Neural progenitor cell (in vitro differentiated cells): Measurements from ENCODE around the gene LIN54. TPM values are rescaled to one million over a fixed set of nuclear protein-coding genes. Genes with fewer than 3 reads are reported as not detected.
A peak's percentile ranks its signal among the peaks of the same experiment; 100 is the strongest.

Source experiments
- DNase-seq: peaks from one replicate; pipeline ENCODE4 v3.0.0-alpha.2; 2016; ENCODE audit warnings: low spot score
- H2AFZ ChIP-seq: fragments of 200-600 bp; sonication (generic); replicated peaks from 2 replicates; pipeline ENCODE4 v1.6.1; 2016; ENCODE audit warnings: antibody characterized with exemption
- H3F3A ChIP-seq: fragments of 200-600 bp; sonication (generic); 2 replicates; pipeline ENCODE4 v1.6.1; 2016; ENCODE audit warnings: antibody characterized with exemption, low read depth
- H3K27ac ChIP-seq: fragments of 200-600 bp; sonication (generic); 2 replicates; pipeline ENCODE4 v1.5.1; 2016; ENCODE audit warnings: mild to moderate bottlenecking
- H3K27me3 ChIP-seq: fragments of 200-600 bp; sonication (generic); 2 replicates; pipeline ENCODE4 v1.6.1; 2016; ENCODE audit warnings: mild to moderate bottlenecking, moderate library complexity
- H3K36me3 ChIP-seq: fragments of 200-600 bp; sonication (generic); 2 replicates; pipeline ENCODE4 v1.5.1; 2016
- H3K4me1 ChIP-seq: fragments of 200-600 bp; sonication (generic); 2 replicates; pipeline ENCODE4 v1.6.1; 2016; ENCODE audit warnings: mixed run types
- H3K4me2 ChIP-seq: fragments of 200-600 bp; sonication (generic); 2 replicates; pipeline ENCODE4 v1.6.1; 2016
- H3K4me3 ChIP-seq: fragments of 200-600 bp; sonication (generic); 2 replicates; pipeline ENCODE4 v1.5.1; 2016
- H3K79me2 ChIP-seq: fragments of 200-600 bp; sonication (generic); 2 replicates; pipeline ENCODE4 v1.6.1; 2016; ENCODE audit warnings: low read depth
- H3K9ac ChIP-seq: fragments of 200-600 bp; sonication (generic); 2 replicates; pipeline ENCODE4 v1.6.1; 2016
- H3K9me3 ChIP-seq: fragments of 200-600 bp; sonication (generic); 2 replicates; pipeline ENCODE4 v1.5.1; 2016; ENCODE audit warnings: low read depth
- H4K20me1 ChIP-seq: fragments of 200-600 bp; sonication (generic); 2 replicates; pipeline ENCODE4 v1.6.1; 2016; ENCODE audit warnings: low read depth
- H3K27ac Mint-ChIP-seq: 3 replicates; pipeline ENCODE4 v1.8.0; 2021; ENCODE audit warnings: mixed read lengths
- H3K27me3 Mint-ChIP-seq: 2 replicates; pipeline ENCODE4 v1.8.0; 2022; ENCODE audit warnings: low read depth, mild to moderate bottlenecking, inconsistent platforms, moderate library complexity, mixed read lengths; ENCODE audit not compliant: insufficient read depth
- H3K36me3 Mint-ChIP-seq: 3 replicates; pipeline ENCODE4 v1.8.0; 2021; ENCODE audit warnings: mixed read lengths
- H3K4me1 Mint-ChIP-seq: 3 replicates; pipeline ENCODE4 v1.8.0; 2021; ENCODE audit warnings: mixed read lengths
- H3K4me3 Mint-ChIP-seq: 3 replicates; pipeline ENCODE4 v1.8.0; 2021; ENCODE audit warnings: mild to moderate bottlenecking, moderate library complexity, mixed read lengths
- H3K9me3 Mint-ChIP-seq: 3 replicates; pipeline ENCODE4 v1.8.0; 2020; ENCODE audit warnings: mixed read lengths
- EZH2 ChIP-seq: fragments of 200-600 bp; sonication (generic); IDR thresholded peaks from 2 replicates; pipeline ENCODE4 v1.6.1; 2017; ENCODE audit warnings: antibody characterized with exemption, mild to moderate bottlenecking, moderate library complexity
- EZH2phosphoT487 ChIP-seq: fragments of 200-600 bp; sonication (generic); IDR thresholded peaks from 2 replicates; pipeline ENCODE4 v1.6.1; 2017; ENCODE audit warnings: antibody characterized with exemption
- total RNA-seq: library from RNA; depleted of rRNA; stranded (reverse); fragments of >200 nt; gene quantifications from 2 replicates; pipeline ENCODE4 v1.2.3, GENCODE V29; 2015; ENCODE audit warnings: low replicate concordance
- TF ChIP-seq, protein P1 (sequence below): fragments of 200-600 bp; sonication (generic); IDR thresholded peaks from 2 replicates; pipeline ENCODE4 v1.5.1; 2017; ENCODE audit warnings: antibody characterized with exemption, mild to moderate bottlenecking

Gene LIN54
- total RNA-seq, 1 donor from 2014 or later: 27.4 TPM

DNA sequence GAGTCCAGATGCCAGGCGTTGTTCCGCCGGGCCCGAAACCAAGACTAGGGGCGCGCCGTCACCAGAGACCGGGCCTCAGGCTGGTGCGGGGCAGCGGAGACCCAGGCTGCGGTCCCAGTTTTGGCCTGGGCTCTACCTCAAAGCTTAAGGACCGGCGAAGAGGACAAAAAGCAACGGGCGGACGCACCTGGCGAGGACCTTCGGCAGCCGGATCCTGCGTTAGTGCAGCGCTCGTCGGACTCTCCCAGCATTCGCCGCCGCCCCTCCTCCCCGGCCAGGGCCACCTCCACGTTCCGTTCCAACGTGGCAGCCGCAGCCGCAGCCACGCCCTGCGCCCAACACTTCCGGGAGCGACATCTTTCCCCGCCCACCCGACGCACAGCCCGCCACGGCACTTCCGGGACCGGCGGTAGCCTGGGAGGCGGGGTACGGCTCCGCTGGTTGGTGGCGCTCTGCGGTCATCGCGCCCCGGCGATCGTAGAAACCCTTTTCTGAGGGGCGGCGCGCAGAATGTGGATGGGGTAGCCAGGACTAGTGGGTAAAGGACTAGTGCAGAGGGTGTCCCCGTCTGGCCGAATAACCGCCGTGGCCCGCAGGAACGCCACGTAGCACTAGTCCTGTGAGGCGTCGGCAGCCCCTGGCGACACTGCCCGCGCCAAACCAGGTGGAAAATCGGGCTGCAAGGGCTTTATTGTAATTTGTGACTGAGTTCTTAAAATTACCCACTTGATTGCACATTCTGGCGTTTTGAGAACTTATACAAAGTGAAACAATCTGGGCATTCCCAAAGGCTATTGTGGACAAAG is 119.5 kb downstream of the LIN54 start, which contains the start of gene SEC31A:
Gene SEC31A, minus strand, starts transcription at position 253 of the 806 bp plus-strand sequence. CDS start 9,217 bp downstream, outside the sequence.
- peaks cover 55% of the 10 kb centered on the region for H4K20me1 ChIP-seq
- peak within 1 kb of the TSS; percentile 99 for H3K4me3 Mint-ChIP-seq
- H3K9ac ChIP-seq: peak within 1 kb of the TSS; percentile 85
- H3K27me3 Mint-ChIP-seq: peaks cover 2% of the 10 kb centered on the region
- peaks cover 16% of the 10 kb centered on the region for H3K36me3 ChIP-seq
- peak within 1 kb of the TSS; percentile 84 for H3K4me3 ChIP-seq
- peak within 1 kb of the TSS; percentile 97 for H3K27ac Mint-ChIP-seq
- H3K4me1 ChIP-seq: peaks cover 3% of the 10 kb centered on the region
- DNase-seq: peak; percentile 99
- no peaks in the 10 kb centered on the region for H3K9me3 ChIP-seq
- H3K9me3 Mint-ChIP-seq: no peaks in the 10 kb centered on the region
- H3K4me2 ChIP-seq: peak within 1 kb of the TSS; percentile 83
- no peaks in the 10 kb centered on the region for H3K27me3 ChIP-seq
- no peak for TF ChIP-seq EZH2
- TF ChIP-seq, protein P1, sequence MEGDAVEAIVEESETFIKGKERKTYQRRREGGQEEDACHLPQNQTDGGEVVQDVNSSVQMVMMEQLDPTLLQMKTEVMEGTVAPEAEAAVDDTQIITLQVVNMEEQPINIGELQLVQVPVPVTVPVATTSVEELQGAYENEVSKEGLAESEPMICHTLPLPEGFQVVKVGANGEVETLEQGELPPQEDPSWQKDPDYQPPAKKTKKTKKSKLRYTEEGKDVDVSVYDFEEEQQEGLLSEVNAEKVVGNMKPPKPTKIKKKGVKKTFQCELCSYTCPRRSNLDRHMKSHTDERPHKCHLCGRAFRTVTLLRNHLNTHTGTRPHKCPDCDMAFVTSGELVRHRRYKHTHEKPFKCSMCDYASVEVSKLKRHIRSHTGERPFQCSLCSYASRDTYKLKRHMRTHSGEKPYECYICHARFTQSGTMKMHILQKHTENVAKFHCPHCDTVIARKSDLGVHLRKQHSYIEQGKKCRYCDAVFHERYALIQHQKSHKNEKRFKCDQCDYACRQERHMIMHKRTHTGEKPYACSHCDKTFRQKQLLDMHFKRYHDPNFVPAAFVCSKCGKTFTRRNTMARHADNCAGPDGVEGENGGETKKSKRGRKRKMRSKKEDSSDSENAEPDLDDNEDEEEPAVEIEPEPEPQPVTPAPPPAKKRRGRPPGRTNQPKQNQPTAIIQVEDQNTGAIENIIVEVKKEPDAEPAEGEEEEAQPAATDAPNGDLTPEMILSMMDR: peak; percentile 9
- peak within 1 kb of the TSS; percentile 92 for H3K27ac ChIP-seq
- H3K4me1 Mint-ChIP-seq: peaks cover 31% of the 10 kb centered on the region
- H2AFZ ChIP-seq: peak within 1 kb of the TSS; percentile 83
- peaks cover 93% of the 10 kb centered on the region for H3K79me2 ChIP-seq
- H3K36me3 Mint-ChIP-seq: peaks cover 12% of the 10 kb centered on the region
- peaks cover 50% of the 10 kb centered on the region for H3F3A ChIP-seq

DNA sequence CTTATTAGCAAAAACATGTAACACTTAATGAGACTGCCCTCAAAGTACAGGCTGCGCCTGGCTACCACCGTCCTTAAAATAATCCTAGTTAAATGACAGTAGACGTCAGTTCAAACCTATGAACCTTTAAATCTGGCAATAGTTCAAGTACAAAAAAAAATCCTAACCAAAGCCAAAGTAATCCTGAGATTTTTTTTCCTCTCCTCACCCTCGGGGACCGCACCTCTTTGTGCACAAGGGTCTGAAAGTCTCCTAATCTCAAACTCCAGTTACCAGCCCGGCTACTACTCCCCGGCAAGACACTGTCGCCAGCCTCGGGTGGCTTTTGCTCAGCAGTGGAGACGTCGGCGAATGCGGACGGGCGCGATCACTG is 120.1 kb downstream of the LIN54 start:
- peaks cover 44% of the 10 kb centered on the region for H3F3A ChIP-seq
- H3K27ac ChIP-seq: peak overlapping the region; percentile 89
- H3K9ac ChIP-seq: peak overlapping the region; percentile 85
- H2AFZ ChIP-seq: peak overlapping the region; percentile 83
- no peaks in the 10 kb centered on the region for H3K9me3 ChIP-seq
- DNase-seq: no peak
- H3K27me3 ChIP-seq: no peaks in the 10 kb centered on the region
- peaks cover 11% of the 10 kb centered on the region for H3K36me3 ChIP-seq
- H3K27ac Mint-ChIP-seq: peak overlapping the region; percentile 97
- H3K9me3 Mint-ChIP-seq: no peaks in the 10 kb centered on the region
- H3K4me3 ChIP-seq: peak overlapping the region; percentile 84
- TF ChIP-seq, protein P1: no peak
- TF ChIP-seq EZH2phosphoT487 (no peak), EZH2 (no peak)
- H4K20me1 ChIP-seq: peaks cover 52% of the 10 kb centered on the region
- peak overlapping the region; percentile 83 for H3K4me2 ChIP-seq
- H3K4me1 Mint-ChIP-seq: peaks cover 31% of the 10 kb centered on the region
- peak overlapping the region; percentile 99 for H3K4me3 Mint-ChIP-seq
- peaks cover 93% of the 10 kb centered on the region for H3K79me2 ChIP-seq
- peaks cover 2% of the 10 kb centered on the region for H3K27me3 Mint-ChIP-seq
- peaks cover 11% of the 10 kb centered on the region for H3K36me3 Mint-ChIP-seq
- peaks cover 3% of the 10 kb centered on the region for H3K4me1 ChIP-seq

DNA sequence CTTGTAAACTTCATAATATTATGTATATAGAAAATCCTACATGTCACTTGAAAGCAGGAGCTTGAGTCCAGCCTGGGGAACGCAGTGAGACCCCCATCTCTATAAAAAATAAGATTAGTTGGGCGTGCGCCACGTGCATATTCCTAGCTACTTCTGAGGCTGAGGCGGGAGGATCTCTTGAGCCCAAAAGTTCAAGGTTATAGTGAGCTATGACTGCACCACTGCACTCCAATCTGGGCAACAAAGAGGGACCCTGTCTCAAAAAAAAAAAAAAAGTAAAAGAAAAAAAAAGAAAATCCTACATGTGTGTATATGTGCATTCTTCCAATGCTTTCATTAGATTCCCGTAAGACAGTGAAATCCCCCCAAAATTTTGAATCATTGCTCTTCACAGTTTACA is 121.3 kb downstream of the LIN54 start:
- TF ChIP-seq, protein P1: no peak
- TF ChIP-seq EZH2phosphoT487 (no peak), EZH2 (no peak)
- peak overlapping the region; percentile 84 for H3K4me3 ChIP-seq

More for the DNA sequence above, 121.3 kb downstream of the LIN54 start:
- peaks cover 31% of the 10 kb centered on the region for H3K4me1 Mint-ChIP-seq
- H3K27ac Mint-ChIP-seq: no peak overlapping the region
- peaks cover 42% of the 10 kb centered on the region for H4K20me1 ChIP-seq
- peaks cover 3% of the 10 kb centered on the region for H3K36me3 ChIP-seq
- H3K4me2 ChIP-seq: peak overlapping the region; percentile 83
- no peaks in the 10 kb centered on the region for H3K27me3 ChIP-seq
- peak overlapping the region; percentile 99 for H3K4me3 Mint-ChIP-seq
- H3K27ac ChIP-seq: no peak overlapping the region
- no peaks in the 10 kb centered on the region for H3K9me3 ChIP-seq
- peaks cover 3% of the 10 kb centered on the region for H3K4me1 ChIP-seq
- DNase-seq: no peak
- peaks cover 93% of the 10 kb centered on the region for H3K79me2 ChIP-seq
- H2AFZ ChIP-seq: no peak overlapping the region
- H3F3A ChIP-seq: peaks cover 39% of the 10 kb centered on the region
- H3K36me3 Mint-ChIP-seq: peaks cover 11% of the 10 kb centered on the region
- H3K9me3 Mint-ChIP-seq: no peaks in the 10 kb centered on the region
- H3K27me3 Mint-ChIP-seq: peaks cover 2% of the 10 kb centered on the region
- no peak overlapping the region for H3K9ac ChIP-seq
